CD4-positive, alpha-beta T cell treated with Interleukin-15 for 4 hours (primary cell): ENCODE measurements around the gene ATP7B.

Experiments
- DNase-seq: peaks from one replicate; pipeline ENCODE4 v3.0.0-alpha.2; 2020; ENCODE audit warnings: low spot score

ATP7B gene

DNA sequence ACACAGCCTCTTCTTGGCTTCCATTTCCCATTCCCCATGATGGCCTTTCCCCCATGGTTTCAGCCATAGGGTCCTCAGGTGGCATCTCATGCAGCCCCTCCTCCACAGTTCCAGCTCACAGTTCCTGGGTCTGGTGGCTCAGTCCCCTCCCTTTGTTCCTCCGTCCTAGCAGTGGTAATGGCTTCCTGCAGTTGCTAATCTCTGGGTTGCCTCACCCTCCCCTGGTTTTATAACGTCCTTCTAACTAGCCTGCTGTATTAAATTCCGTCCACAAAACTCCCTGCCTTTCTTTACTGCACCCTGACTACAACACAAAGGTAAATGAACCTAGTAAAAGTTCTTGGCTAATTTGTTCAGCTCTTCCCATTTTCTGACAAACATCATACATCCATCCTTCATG, 118.6 kb downstream of the ATP7B start:
- DNase-seq: no peak

DNA sequence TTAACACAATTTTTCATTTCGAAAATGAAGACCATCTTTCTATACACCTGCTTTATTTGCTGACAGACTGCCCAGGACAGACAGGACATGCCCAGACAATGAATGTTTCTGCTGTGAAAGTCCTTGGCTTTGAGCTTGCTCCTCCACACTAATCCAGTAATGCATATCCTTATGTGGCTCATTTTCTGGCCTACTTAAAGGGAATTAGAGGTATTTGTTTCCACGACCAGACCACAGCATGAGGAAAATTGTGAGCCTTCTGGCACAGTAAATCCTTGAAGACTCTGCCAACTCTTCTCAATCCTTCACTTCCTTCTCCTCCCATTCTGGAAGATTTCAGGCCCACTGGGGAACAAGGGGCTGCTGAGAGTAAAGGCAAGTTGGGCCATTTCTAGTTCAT, 123.8 kb downstream of the ATP7B start:
- DNase-seq: no peak

DNA sequence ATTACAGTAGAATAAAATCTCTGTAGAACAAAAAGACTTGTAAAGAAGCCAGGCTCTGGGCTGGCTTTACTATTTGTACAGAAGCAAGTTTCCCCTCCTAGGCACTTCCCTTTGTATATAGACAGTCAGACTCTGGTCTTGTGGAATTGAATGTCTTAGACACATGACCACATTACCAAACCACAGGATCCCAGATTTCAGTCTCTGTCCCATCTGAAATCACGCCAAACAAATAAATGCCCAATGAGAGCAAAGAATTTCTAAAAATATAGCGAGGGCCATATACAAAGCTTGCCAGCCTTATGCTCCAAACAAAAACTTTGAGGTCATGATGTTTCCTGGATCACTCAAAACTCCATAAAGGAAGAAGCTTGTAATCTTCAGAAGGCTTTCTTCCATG, 125.6 kb downstream of the ATP7B start:
- no peak for DNase-seq

DNA sequence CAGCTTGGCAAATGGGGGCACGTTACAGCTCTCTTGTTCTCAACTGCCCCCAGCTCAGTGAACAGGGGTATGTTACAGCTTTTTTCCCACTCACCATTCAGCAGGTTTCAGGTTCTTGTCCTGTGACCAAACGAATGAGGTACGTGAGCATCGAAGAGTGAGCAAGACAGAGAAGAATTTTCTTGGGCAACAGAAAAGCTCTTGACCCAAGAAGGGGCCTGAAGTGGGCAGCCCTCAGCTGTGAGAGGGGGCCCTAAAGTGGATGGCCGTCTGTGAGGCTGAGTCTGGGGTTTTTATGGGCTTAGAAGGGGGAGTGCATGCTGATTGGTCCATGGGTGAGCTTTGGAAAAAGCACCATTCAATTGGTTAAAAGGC, 128.0 kb downstream of the ATP7B start:
- no peak for DNase-seq
